HEK293 (cell line): ENCODE measurements around the gene TGFB1.
A peak's percentile ranks its signal among the peaks of the same experiment; 100 is the strongest.

ENCODE experiments used
- GLI2 ChIP-seq: fragments of 450-650 bp; formaldehyde crosslinking; IDR thresholded peaks from 2 replicates; pipeline ENCODE4; 2017; ENCODE audit warnings: missing biosample characterization, missing genetic modification characterization, low read depth, borderline replicate concordance
- KLF17 ChIP-seq: fragments of 450-650 bp; formaldehyde crosslinking; IDR thresholded peaks from 2 replicates; pipeline ENCODE4 v1.5.1; 2016; ENCODE audit warnings: missing biosample characterization, missing genetic modification characterization
- KLF7 ChIP-seq: fragments of 450-650 bp; formaldehyde crosslinking; IDR thresholded peaks from 2 replicates; pipeline ENCODE4 v1.5.1; 2016; ENCODE audit warnings: missing biosample characterization, missing genetic modification characterization, borderline replicate concordance
- MZF1 ChIP-seq: fragments of 450-650 bp; formaldehyde crosslinking; IDR thresholded peaks from 2 replicates; pipeline ENCODE4 v1.5.1; 2017; ENCODE audit warnings: missing biosample characterization, missing genetic modification characterization, borderline replicate concordance
- REST ChIP-seq: fragments of 450-650 bp; formaldehyde crosslinking; IDR thresholded peaks from 2 replicates; pipeline ENCODE4 v1.5.1; 2016; ENCODE audit warnings: missing biosample characterization, missing genetic modification characterization
- SCRT1 ChIP-seq: fragments of 450-650 bp; formaldehyde crosslinking; IDR thresholded peaks from 2 replicates; pipeline ENCODE4 v1.5.1; 2016; ENCODE audit warnings: missing biosample characterization, missing genetic modification characterization, borderline replicate concordance
- ZBTB11 ChIP-seq: fragments of 450-650 bp; formaldehyde crosslinking; conservative IDR thresholded peaks from 2 replicates; pipeline ENCODE4 v1.5.1; 2016; ENCODE audit warnings: low read depth, missing biosample characterization, missing genetic modification characterization
- ZBTB20 ChIP-seq: fragments of 450-650 bp; formaldehyde crosslinking; IDR thresholded peaks from 2 replicates; pipeline ENCODE4 v1.5.1; 2016; ENCODE audit warnings: missing biosample characterization, missing genetic modification characterization
- ZBTB7A ChIP-seq: fragments of 450-650 bp; formaldehyde crosslinking; IDR thresholded peaks from 2 replicates; pipeline ENCODE4 v1.5.1; 2016; ENCODE audit warnings: low read depth, missing biosample characterization, missing genetic modification characterization
- ZNF10 ChIP-seq: fragments of 450-650 bp; formaldehyde crosslinking; IDR thresholded peaks from 2 replicates; pipeline ENCODE4 v1.5.1; 2017; ENCODE audit warnings: missing biosample characterization, missing genetic modification characterization
- ZNF146 ChIP-seq: fragments of 450-650 bp; formaldehyde crosslinking; IDR thresholded peaks from 2 replicates; pipeline ENCODE4 v1.5.1; 2016; ENCODE audit warnings: missing biosample characterization, missing genetic modification characterization
- ZNF157 ChIP-seq: fragments of 450-650 bp; formaldehyde crosslinking; IDR thresholded peaks from 2 replicates; pipeline ENCODE4 v1.5.1; 2016; ENCODE audit warnings: missing biosample characterization, missing genetic modification characterization
- ZNF184 ChIP-seq: fragments of 450-650 bp; IDR thresholded peaks from 2 replicates; pipeline ENCODE4 v1.5.1; 2018; ENCODE audit warnings: missing biosample characterization, mild to moderate bottlenecking, missing genetic modification characterization
- ZNF214 ChIP-seq: fragments of 450-650 bp; formaldehyde crosslinking; IDR thresholded peaks from 2 replicates; pipeline ENCODE4 v1.5.1; 2017; ENCODE audit warnings: missing biosample characterization, mild to moderate bottlenecking, missing genetic modification characterization, borderline replicate concordance
- ZNF248 ChIP-seq: fragments of 450-650 bp; formaldehyde crosslinking; IDR thresholded peaks from 2 replicates; pipeline ENCODE4 v1.5.1; 2017; ENCODE audit warnings: missing biosample characterization, missing genetic modification characterization
- ZNF324 ChIP-seq: fragments of 450-650 bp; formaldehyde crosslinking; IDR thresholded peaks from 2 replicates; pipeline ENCODE4 v1.5.1; 2016; ENCODE audit warnings: missing biosample characterization, missing genetic modification characterization
- ZNF350 ChIP-seq: fragments of 450-650 bp; formaldehyde crosslinking; IDR thresholded peaks from 2 replicates; pipeline ENCODE4 v1.5.0; 2017; ENCODE audit warnings: missing biosample characterization, mild to moderate bottlenecking, missing genetic modification characterization
- ZNF366 ChIP-seq: fragments of 450-650 bp; formaldehyde crosslinking; conservative IDR thresholded peaks from 2 replicates; pipeline ENCODE4 v1.5.1; 2016; ENCODE audit warnings: missing biosample characterization, missing genetic modification characterization
- ZNF398 ChIP-seq: fragments of 450-650 bp; formaldehyde crosslinking; IDR thresholded peaks from 2 replicates; pipeline ENCODE4 v1.5.1; 2017; ENCODE audit warnings: missing biosample characterization, missing genetic modification characterization
- ZNF488 ChIP-seq: fragments of 450-650 bp; formaldehyde crosslinking; IDR thresholded peaks from 2 replicates; pipeline ENCODE4 v1.5.1; 2016; ENCODE audit warnings: missing biosample characterization, missing genetic modification characterization
- ZNF621 ChIP-seq: fragments of 450-650 bp; formaldehyde crosslinking; IDR thresholded peaks from 2 replicates; pipeline ENCODE4 v1.5.1; 2017; ENCODE audit warnings: missing biosample characterization, missing genetic modification characterization
- ZNF658 ChIP-seq: fragments of 450-650 bp; formaldehyde crosslinking; IDR thresholded peaks from 2 replicates; pipeline ENCODE4; 2016; ENCODE audit warnings: missing biosample characterization, missing genetic modification characterization
- ZNF660 ChIP-seq: fragments of 450-650 bp; IDR thresholded peaks from 2 replicates; pipeline ENCODE4 v1.5.1; 2018; ENCODE audit warnings: missing biosample characterization, mild to moderate bottlenecking, missing genetic modification characterization
- ZNF677 ChIP-seq: fragments of 450-650 bp; IDR thresholded peaks from 2 replicates; pipeline ENCODE4 v1.5.0; 2018; ENCODE audit warnings: missing biosample characterization, mild to moderate bottlenecking, missing genetic modification characterization, moderate library complexity
- ZNF776 ChIP-seq: fragments of 450-650 bp; formaldehyde crosslinking; IDR thresholded peaks from 2 replicates; pipeline ENCODE4 v1.5.0; 2017; ENCODE audit warnings: missing biosample characterization, missing genetic modification characterization, borderline replicate concordance
- ZSCAN5A ChIP-seq: fragments of 450-650 bp; formaldehyde crosslinking; IDR thresholded peaks from 2 replicates; pipeline ENCODE4 v1.5.1; 2016; ENCODE audit warnings: missing biosample characterization, missing genetic modification characterization
- ZXDB ChIP-seq: fragments of 450-650 bp; formaldehyde crosslinking; IDR thresholded peaks from 2 replicates; pipeline ENCODE4 v1.5.1; 2016; ENCODE audit warnings: missing biosample characterization, missing genetic modification characterization

Gene TGFB1

GRCh38 chr19:41397086-41398049 lies 43.6 kb upstream of the TGFB1 start, which contains the start of the genes BCKDHA and EXOSC5 (continued):
- TF ChIP-seq SCRT1 = no peak
- TF ChIP-seq ZNF488 (tag by site-specific recombination) = no peak
- TF ChIP-seq KLF7 (tag by site-specific recombination) = no peak
- no peak for TF ChIP-seq ZNF658 (tag by site-specific recombination)
- no peak for TF ChIP-seq ZSCAN5A (tag by site-specific recombination)
- TF ChIP-seq ZNF10 = peak; percentile 26; the same call in 1 of the 2 replicates
- peak; percentile 42; the same call in 1 of the 2 replicates for TF ChIP-seq KLF17 (tag by site-specific recombination)
- TF ChIP-seq ZNF677 (tag by site-specific recombination) = no peak
- no peak for TF ChIP-seq ZBTB20 (tag by site-specific recombination)
- TF ChIP-seq GLI2 (tag by site-specific recombination) = no peak
- no peak for TF ChIP-seq ZNF398
- TF ChIP-seq ZNF157 = no peak
- TF ChIP-seq ZNF324 (tag by site-specific recombination) = peak; percentile 82; the same call in 1 of the 2 replicates
- no peak for TF ChIP-seq ZNF776 (tag by site-specific recombination)
- TF ChIP-seq REST (tag by site-specific recombination) = no peak
- peak; percentile 96 for TF ChIP-seq ZNF660
- TF ChIP-seq MZF1 (tag by site-specific recombination) = no peak
- TF ChIP-seq ZNF366 (tag by site-specific recombination) = no peak
- TF ChIP-seq ZBTB11 (tag by site-specific recombination) = peak; percentile 26
- no peak for TF ChIP-seq ZNF350 (tag by site-specific recombination)
- no peak for TF ChIP-seq ZNF214 (tag by site-specific recombination)
- no peak; the same call in 1 of the 2 replicates for TF ChIP-seq ZBTB7A (tag by site-specific recombination)
- TF ChIP-seq ZNF146 (tag by site-specific recombination) = no peak
- TF ChIP-seq ZNF184 (tag by site-specific recombination) = no peak
- TF ChIP-seq ZXDB (tag by site-specific recombination) = peak; percentile 95
- TF ChIP-seq ZNF248 (tag by site-specific recombination) = no peak
- TF ChIP-seq ZNF621 (tag by site-specific recombination) = no peak
